Epithelial cell of proximal tubule (primary cell): Measurements from ENCODE around the gene CSTB. TPM values are rescaled to one million over a fixed set of nuclear protein-coding genes. Genes with fewer than 3 reads are reported as not detected.

Experiments
- DNase-seq: peaks from one replicate; pipeline ENCODE4 v3.0.0-alpha.2; 2011; ENCODE audit warnings: low read depth
- H3K4me3 ChIP-seq: 2 replicates; pipeline ENCODE4 v1.5.1; 2011; ENCODE audit warnings: low read depth, mild to moderate bottlenecking, low read length
- total RNA-seq: library from RNA; depleted of rRNA; stranded (reverse); fragments of >200 nt; gene quantifications from 2 replicates; pipeline ENCODE4 v1.2.3, GENCODE V29; 2015
- TF ChIP-seq, protein P1 (sequence below): conservative IDR thresholded peaks from 2 replicates; pipeline ENCODE4 v1.5.1; 2012; ENCODE audit warnings: low read depth, mild to moderate bottlenecking, low read length

Gene CSTB
- total RNA-seq, 1 donor from 2014 or later, result 20.1 TPM

DNA sequence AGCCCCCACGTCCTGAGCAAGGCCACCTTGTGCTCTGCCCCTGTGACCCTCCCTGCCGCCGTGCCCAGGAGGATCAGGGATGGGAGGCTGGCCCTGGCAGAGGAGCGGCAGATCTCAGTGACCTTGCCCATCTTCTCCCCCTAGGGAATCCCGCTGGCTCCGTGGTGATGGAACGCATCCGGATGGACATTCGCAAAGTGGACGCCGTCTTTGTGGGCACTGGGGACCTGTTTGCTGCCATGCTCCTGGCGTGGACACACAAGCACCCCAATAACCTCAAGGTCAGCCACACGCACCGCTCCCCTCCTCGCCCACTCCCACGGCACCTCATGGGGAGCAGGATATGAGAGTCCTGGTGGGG, 22.7 kb downstream of the CSTB start:
- TF ChIP-seq, protein P1, sequence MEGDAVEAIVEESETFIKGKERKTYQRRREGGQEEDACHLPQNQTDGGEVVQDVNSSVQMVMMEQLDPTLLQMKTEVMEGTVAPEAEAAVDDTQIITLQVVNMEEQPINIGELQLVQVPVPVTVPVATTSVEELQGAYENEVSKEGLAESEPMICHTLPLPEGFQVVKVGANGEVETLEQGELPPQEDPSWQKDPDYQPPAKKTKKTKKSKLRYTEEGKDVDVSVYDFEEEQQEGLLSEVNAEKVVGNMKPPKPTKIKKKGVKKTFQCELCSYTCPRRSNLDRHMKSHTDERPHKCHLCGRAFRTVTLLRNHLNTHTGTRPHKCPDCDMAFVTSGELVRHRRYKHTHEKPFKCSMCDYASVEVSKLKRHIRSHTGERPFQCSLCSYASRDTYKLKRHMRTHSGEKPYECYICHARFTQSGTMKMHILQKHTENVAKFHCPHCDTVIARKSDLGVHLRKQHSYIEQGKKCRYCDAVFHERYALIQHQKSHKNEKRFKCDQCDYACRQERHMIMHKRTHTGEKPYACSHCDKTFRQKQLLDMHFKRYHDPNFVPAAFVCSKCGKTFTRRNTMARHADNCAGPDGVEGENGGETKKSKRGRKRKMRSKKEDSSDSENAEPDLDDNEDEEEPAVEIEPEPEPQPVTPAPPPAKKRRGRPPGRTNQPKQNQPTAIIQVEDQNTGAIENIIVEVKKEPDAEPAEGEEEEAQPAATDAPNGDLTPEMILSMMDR, result no peak
- H3K4me3 ChIP-seq, result no peak overlapping the region
- no peak for DNase-seq

- no peak overlapping the region for H3K4me3 ChIP-seq
- DNase-seq, result no peak
- TF ChIP-seq, protein P1, result no peak
These were observed 23.2 kb downstream of the CSTB start for GRCh38 chr21:43752758-43753438.

- TF ChIP-seq, protein P1, result no peak
- H3K4me3 ChIP-seq, result no peak overlapping the region
- no peak for DNase-seq
These were observed 24.0 kb downstream of the CSTB start for GRCh38 chr21:43751955-43752591.

GRCh38 chr21:43750339-43751033, 25.6 kb downstream of the CSTB start:
- TF ChIP-seq, protein P1, result no peak
- no peak overlapping the region for H3K4me3 ChIP-seq
- DNase-seq, result no peak

- DNase-seq, result no peak
- TF ChIP-seq, protein P1, result no peak
- no peak overlapping the region for H3K4me3 ChIP-seq
These were observed 26.4 kb downstream of the CSTB start for GRCh38 chr21:43749651-43750262.

DNA sequence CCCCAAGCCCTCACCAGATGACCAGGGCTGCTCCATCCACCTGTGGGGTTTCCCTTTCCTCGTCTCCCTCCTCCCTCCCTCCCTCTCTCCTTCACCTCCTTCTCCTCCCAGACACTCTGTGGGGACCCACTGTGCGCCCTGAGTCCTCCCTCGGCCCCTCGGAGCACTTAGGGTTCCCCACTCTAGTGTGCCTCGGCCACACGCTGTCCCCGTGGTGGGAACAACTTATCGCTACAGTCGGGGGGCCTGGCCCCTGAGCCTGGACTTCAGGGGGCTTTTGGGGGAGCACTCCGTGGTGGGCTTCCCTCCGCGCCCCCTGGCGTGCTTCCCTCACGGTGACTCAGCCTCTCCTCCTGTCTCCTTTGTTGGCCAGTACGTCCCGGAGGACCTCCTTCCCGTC, 27.5 kb downstream of the CSTB start:
- no peak overlapping the region for H3K4me3 ChIP-seq
- TF ChIP-seq, protein P1, result no peak
- DNase-seq, result no peak
